HG03139 (cell line): ENCODE results near the gene CELSR2.

Experiments used
- ATAC-seq: cut with Tn5 transposase; IDR thresholded peaks from one replicate; pipeline ENCODE4 v1.9.1; 2021; ENCODE audit not compliant: unreplicated experiment

The CELSR2 gene

DNA sequence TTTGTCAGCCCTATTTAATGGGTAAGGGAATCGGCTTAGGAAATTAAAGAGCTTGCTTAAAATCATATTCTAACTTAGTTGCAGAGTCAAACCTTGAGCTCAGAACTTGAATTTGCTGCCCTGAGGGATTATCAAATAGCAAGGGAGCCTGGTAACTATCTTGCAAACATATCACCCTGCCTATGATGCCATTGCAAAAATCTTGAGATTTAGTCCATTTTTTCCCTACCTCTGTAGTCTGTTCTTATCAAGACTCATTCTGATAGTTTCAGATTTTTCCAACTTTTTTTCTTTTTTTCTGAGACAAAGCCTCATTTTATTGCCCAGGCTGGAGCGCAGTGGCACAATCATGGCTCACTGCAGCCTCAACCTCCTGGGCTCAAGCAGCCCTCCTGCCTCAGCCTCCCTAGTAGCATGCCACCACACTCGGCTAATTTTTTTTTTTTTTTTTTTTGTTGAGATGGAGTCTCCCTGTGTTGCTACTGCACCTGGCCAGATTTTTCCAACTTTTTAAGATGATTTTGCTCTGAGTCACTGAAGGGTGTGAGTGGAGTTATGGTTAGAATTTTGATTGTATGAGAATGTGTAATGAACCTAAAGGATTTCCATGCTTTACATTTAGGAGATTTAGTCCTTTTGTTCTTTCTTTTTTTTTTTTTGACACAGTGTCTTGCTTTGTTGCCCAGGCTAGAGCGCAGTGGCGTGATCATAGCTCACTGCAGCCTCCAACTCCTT lies 23.5 kb upstream of the CELSR2 start:
- ATAC-seq, result no peak

DNA sequence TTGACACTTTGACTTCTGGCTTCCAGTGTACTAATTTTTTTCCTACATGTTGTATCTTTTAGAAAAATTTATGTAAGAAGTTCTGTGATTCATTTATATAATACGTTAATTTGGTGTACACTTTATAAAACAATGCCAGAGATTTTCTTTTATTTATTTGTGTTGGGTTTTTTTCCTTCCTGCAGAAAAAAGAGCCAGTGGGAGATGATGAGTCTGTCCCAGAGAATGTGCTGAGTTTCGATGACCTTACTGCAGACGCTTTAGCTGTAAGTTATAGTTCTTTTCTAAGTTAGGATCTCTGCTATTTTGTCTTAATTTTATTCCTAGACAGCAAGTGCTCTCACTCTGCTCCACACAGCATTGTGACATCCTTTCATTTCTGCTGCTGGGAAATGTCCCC lies 21.2 kb upstream of the CELSR2 start:
- ATAC-seq, result no peak

DNA sequence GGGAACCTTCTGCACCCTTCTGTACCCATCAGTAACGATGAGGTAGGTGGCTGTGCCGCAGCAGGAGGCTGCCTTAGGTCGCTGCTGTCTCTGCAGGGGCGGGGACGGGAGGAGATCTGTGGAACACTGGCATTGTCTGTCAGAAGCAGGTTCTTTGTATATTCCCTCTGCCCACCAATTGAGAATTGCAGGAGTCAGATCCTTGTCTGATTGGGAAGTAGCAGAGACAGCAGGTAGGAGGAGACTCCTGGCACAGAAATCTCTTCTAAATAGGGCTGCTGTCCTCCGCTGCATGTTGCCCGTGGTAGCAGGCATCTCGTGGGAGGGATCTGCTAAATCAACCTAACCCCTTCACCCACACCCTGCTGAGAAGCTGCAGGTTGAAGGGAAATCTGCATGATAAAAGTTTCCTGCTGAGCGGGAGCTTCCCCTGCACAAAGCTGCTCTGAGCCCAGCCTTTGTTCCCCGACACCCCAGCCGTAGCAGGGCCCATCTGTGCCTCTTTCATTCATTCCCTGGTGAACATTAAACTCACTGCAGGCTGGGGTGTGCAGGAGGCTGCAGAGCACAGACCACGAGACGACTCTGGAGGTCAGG lies 19.7 kb upstream of the CELSR2 start:
- ATAC-seq, result no peak

DNA sequence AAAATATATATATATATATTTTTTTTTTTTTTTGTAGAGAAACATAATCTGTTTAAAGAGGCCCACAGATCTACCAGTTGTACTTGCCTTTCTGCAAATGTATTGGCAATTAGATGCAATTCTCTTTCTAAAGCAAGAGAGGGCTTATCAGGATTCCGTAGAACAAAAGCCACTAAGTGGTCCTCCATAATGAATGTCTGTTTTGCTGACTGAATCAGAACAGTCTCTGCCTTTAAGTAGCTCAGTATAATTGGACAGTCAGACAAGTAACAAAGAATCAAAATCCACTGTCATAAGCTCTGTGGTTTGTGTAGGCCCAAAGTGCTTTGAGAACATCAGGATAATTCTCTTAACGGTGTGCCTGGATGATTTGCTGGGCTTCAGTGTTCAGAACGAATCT lies 18.3 kb upstream of the CELSR2 start:
- no peak for ATAC-seq

DNA sequence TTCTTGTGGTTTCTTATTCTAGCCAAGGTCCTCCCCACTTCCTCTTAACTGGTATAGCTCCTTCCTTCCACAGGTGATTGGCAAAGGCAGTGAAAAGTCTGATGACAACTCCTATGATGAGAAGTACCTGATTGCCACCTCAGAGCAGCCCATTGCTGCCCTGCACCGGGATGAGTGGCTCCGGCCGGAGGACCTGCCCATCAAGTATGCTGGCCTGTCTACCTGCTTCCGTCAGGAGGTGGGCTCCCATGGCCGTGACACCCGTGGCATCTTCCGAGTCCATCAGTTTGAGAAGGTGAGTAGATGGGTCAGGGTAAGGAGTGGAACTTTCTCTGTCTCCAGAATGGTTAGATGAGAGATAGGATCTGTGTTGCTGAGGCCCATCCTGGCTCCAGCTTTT lies 14.2 kb upstream of the CELSR2 start:
- no peak for ATAC-seq

DNA sequence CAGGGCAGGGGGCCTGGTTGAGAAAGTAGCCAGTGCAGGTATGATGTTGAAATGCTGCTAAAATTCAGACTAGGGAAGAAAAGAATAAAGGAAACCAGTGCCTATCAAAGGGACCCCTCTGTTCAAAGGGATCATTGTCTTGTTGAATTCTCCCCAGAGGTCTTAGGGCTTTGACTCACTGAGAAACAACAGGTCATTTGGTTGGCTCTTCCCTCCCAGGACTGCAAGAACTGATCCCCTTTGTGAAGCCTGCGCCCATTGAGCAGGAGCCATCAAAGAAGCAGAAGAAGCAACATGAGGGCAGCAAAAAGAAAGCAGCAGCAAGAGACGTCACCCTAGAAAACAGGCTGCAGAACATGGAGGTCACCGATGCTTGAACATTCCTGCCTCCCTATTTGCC lies 11.8 kb upstream of the CELSR2 start:
- no peak for ATAC-seq

DNA sequence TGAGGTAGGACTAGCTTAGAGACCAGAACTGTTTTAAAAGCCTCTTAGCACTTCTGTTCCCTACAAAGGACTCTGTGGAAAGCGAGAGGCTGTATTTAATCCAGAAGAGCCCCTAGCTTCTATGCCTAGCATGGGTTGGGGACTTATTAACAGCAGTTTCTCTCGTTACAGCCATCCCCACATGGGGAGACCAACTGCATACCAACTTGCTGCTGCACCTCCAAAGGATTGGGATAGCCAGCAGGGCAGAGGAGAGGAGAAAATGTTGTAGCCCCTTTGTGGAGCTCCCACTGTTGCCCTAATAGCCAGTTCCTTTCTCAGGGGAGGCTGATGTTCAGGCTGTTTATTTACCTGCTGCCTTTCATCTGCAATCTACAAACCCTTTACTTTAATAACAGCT lies 11.0 kb upstream of the CELSR2 start:
- no peak for ATAC-seq

DNA sequence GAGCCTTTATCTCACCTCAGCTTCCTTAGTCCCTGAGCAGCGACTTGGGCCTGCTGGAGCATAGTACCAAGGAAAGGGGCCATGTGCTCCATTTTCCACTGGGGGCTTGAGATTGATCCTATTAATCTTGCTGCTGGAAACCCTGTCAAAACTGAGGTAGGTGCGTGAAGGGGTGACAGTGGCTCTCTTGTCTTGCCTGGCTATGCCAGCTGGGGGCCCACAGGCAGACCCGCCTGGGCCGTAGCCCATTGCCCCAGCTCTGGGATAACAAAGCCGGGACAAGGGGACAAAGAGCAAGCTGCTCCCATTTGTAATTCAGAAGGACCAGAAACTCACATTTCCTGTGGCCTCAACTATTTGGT lies 10.3 kb upstream of the CELSR2 start:
- ATAC-seq, result no peak

DNA sequence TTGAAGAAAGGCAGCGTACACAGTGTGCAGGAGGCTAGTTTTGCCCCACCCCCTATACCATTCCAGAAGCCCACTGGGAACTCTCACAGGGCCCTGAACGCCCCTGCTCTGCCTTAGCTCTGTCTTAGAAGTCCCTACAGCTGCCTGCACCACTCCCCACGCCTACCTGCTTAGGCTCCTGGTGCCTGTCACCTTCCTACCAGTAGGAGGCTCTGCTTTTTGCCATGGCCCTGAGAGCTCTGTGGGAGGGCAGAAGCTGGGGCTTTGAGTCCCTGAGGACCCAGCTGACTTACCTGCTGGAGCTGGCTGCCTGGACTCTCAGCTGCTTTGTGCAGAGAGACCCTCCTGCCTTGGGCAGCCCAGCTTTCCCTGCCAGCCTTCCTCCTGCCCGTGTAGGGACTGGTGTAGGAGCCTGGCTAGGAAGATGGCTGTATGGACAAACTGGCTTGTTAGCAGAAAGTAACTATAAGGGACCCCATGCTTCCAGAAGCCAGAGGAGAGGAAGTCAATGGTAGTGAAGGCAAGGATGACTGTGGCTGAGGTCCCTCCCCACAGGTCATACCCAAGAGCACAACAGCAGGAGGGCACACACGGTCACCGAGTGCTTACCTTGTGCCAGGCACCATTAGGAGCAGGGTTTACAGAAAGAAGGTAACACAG lies 9.8 kb upstream of the CELSR2 start:
- ATAC-seq, result peak; percentile 56

DNA sequence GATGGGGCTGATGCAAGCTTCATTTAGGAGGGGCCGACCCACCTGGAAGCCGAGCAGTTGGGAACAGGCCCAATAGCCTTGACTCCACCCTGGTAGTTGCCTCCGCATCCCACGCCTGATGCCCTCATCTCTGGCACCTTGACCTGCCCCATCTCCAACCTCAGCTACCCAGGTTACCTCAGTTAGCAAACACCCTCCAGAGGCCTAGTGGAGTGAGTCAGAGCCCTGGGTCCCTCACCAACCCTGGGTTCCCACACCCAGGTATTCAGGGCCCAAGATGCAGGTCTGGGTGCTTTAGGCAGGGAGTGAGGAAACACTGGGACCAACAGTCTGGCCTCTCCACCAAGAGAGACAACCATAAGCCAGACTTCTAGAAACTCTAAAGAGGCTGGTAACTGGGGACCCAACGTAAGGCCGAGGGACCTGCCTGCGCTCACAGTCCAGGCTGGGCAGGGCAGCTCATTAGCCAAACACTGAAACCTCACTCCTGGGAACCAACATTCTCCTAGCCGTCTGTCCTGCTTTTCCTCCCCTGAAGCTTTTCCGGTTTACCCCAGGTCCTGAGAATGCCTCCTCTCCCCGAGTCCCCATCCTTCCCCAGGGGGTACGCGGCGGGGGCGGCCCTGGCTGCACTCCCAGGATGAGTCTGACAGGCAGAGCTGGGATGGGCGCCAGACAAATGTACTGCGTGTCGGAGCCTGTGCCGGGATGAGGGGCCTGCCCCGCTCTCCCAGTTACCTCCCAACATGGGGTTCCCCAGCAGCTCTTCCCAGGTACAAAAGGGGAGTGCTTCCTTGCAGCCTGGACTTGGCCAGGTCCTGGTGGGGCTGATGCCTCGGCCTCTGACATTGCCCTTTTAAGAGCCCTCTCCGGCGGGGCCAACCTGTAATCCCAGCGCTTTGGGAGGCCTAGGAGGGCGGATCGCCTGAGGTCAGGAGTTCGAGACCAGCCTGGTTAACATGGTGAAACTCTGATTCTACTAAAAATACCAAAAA lies 8.9 kb upstream of the CELSR2 start:
- ATAC-seq, result no peak

DNA sequence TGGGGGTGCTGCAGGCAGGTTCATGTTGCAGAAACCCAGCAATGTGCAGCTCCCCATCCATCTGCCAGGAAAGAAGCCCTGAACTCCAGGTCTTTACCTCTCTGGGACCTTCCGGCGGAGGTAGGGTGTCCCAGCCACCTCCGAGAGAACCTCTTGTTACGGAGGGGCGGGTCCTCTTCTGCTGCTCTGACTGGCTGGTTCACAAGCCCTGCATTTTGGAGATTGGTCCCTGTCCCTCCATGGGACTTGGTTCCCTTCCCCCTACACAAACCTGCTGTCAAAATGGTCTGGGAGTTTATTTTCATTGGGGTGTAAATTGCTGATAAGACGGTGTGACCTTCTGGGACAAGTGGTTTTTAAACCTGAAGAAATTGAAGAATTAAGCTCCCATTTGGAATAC lies 8.0 kb upstream of the CELSR2 start:
- no peak for ATAC-seq

DNA sequence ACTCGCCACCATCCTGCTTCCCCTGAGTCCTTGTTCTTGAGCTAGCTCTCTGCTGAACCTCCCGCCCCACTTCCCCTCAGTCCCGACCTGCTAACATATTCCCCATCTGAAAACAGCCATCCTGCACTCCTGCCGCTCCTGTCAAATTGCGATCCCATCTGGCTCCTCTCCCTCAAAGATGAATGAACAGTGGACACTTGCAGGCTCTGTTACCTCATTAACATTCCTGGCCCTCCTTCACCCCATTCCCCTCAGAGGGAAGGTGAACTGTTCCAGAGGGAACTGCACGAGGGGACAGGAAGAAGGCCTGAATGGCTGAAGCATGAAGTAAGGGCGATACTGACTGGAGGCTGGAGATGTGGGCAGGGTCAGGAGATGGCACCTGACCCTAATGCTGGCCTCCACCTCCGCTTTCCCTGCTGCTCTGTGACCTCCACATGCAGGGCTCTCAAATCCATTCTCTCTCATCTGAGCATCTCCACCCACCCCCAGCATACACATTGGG lies 7.4 kb upstream of the CELSR2 start:
- no peak for ATAC-seq

DNA sequence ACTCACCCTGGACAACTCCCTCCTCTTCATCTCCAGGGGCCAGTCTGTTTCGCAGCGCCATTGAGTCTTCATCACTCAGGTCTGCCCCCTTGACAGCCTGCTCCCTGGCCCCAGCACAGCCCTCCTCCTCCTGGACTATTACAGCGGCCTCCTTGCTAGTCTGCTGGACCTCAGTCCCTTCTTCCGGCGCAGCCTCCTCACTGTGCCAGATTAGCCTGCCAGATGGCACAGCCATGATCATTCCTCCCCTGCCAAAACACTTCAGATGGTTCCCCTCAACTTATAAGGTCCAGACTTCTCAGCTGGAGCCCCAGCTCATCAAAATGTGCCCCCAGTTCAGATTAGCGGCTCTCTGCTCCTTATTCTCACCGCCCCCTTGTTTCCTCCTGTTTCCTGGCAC lies 7.0 kb upstream of the CELSR2 start:
- ATAC-seq, result no peak

DNA sequence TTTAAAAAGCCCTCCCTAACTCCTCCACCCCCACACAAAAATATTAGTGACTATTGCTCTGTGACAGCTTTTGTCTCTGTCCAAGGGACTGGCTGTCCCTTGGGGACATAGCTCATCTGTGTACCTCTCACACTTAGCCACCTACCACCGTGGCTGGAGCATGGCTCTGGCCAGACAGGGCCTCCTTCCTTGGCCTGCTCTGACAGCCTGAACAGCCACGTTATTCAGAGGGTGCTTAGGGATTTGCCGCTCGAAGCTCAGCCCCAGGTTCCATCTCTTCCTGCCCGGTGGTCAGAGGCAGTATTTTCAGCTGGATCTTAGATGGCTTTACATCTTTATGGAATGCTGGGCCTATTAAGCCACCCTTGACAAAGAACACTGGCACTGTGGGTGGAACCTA lies 6.1 kb upstream of the CELSR2 start:
- no peak for ATAC-seq

DNA sequence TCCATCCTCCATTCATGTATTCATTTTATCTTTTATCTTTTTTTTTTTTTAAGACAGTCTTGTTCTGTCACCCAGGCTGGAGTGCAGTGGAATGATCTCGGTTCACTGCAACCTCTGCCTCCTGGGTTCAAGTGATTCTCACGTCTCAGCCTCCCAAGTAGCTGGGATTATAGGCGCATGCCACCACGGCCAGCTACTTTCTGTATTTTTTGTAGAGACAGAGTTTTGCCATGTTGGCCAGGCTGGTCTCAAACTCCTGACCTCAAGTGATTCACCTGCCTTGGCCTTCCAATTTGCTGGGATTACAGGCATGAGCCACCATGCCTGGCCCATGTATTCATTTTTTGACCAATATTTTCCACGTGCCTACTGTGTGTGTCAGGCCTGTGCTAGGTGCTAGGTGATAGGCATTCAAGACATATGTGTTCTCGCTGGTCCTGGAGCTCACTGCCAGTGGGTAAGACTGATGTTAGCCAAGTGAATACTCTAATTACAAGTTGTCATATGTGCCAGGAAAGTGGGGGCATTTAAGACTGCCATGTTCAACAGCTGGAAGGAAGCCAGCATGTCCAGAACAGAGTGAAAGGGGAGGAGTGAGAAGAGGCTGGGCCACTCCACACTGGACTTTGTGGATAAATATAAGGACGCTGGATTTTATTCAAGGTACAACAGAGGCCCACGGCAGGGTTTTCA lies 5.3 kb upstream of the CELSR2 start:
- no peak for ATAC-seq

DNA sequence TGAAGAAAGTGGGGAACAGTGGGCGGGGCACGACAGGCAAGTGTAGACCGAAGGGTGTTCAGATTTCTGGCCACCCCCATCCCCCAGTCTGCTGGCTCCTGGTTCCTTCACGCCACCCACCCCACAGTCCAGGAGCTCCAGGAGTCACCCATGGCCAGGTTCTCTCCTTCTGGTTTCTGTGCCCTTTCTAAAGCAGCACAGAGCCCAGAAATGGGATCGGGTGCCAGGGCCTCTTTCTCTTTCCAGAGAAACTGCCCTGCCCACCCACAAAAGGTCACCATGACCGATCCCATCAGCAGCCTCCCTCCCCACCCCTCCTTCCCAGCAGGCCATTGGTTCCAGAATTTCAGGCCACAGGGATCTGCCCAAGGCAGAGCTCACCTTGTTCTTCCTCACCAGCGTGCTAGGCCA lies 3.2 kb upstream of the CELSR2 start:
- no peak for ATAC-seq

DNA sequence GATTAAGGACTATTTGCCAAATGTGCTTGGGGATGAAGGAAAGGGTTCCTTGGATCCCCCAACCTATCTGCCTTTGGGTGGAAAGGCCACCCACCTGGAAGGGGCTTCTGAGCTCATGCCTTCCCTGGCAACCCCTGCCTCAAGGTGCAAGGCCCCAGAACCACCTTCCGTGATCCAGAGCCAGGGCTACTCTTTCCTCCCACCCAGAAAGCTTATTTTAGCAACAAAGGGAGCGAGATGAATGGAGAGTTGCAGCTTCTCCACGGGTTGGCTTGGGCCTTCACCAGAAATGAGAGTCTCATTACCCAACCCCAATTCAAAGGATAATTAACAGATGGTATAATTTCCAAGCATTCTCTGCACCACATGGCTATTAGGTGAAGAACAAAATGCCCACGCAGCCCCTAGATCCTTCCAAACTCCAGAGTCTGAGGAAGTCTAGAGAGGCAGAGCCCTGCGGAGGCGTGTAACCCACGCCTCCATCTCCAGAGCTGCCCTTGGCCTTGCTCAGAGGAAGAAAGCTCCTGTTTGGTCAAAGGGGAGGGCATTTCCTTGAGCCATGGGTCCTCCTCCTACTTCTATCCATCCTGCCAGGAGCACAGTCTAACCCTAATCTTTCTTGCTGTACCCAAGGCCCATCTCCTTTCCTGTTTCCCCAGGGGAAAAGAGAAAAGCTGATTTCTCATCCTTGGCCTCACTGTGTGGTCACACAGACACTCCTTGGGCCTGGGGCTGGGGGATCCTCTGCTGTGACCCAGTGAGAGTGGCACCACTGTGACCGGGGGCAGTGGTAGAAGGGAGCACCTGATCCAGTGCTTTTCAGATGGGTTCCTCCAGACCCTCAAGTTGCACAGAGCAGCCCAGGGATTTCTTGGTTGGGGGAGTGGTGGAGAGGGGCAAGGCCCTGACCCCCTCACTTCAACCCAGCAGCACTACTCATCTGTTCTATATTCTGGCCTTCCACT lies 1.7 kb upstream of the CELSR2 start:
- ATAC-seq, result no peak

DNA sequence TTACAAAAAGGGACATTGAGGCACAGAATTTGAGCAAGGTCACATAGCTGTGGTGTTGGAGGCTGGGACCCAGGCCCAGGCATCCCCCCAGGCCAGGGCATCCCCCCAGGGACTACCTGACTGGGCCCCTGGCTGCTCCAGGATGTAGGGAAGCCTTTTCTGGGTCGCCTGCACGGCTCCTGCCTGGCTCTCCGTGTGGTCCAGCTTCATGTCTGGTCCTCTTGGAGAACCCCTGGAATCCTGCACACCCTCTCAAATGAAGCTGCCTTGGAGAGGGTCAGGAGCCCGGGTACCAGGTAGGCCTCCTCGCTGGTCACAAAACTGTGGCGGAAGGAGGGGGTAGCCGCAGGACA lies 919 bp upstream of the CELSR2 start:
- ATAC-seq, result no peak

DNA sequence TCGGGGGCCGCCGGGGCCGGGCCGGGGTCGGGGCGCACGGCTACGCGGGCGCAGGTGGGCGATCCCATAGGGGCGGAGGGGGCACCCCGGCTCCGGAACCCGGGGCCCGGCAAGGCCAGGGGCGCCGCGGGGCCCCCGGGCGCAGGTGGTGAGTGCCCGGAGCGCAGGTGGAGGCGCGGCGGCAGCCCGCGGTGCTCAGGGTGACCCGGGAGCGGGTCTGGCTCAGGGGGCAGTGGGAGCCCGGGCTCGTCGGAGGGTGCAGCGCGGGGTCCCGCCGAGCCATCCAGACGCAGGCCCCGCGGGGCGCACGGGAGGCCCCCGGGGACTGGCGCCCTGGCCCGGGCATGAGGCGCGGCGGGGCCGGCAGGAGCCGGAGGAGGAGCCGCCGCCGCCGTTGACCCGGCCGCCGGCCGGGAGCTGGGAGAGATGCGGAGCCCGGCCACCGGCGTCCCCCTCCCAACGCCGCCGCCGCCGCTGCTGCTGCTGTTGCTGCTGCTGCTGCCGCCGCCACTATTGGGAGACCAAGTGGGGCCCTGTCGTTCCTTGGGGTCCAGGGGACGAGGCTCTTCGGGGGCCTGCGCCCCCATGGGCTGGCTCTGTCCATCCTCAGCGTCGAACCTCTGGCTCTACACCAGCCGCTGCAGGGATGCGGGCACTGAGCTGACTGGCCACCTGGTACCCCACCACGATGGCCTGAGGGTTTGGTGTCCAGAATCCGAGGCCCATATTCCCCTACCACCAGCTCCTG lies 489 bp downstream of the CELSR2 start:
- peak; percentile 25 for ATAC-seq
